GM23338 (cell line): Measurements from ENCODE around the gene WBP2. TPM values are rescaled to one million over a fixed set of nuclear protein-coding genes. Genes with fewer than 3 reads are reported as not detected.

Experiments used
- ATAC-seq: fragments of 200-7000 bp; cut with Tn5 transposase; 3 replicates; pipeline ENCODE4 v1.9.1; 2020
- DNase-seq: peaks from one replicate; pipeline ENCODE4 v3.0.0-alpha.2; 2015; ENCODE audit warnings: low spot score
- H2AFZ ChIP-seq: fragments of 200-600 bp; sonication (generic); 2 replicates; pipeline ENCODE4 v1.8.0; 2016; ENCODE audit warnings: antibody characterized with exemption, mild to moderate bottlenecking, moderate library complexity
- H3F3A ChIP-seq: fragments of 200-600 bp; sonication (generic); replicated peaks from 2 replicates; pipeline ENCODE4 v1.8.0; 2017; ENCODE audit warnings: antibody characterized with exemption, mixed run types, low read depth
- H3K27ac ChIP-seq: fragments of 200-600 bp; sonication (generic); 2 replicates; pipeline ENCODE4 v1.6.1; 2016; ENCODE audit warnings: low read depth
- H3K27me3 ChIP-seq: fragments of 200-600 bp; sonication (generic); 2 replicates; pipeline ENCODE4 v1.8.0; 2016; ENCODE audit warnings: mild to moderate bottlenecking, mixed run types, moderate library complexity; ENCODE audit not compliant: insufficient read depth
- H3K36me3 ChIP-seq: fragments of 200-600 bp; sonication (generic); 2 replicates; pipeline ENCODE4 v1.8.0; 2016; ENCODE audit warnings: mild to moderate bottlenecking; ENCODE audit not compliant: insufficient read depth
- H3K4me1 ChIP-seq: fragments of 200-600 bp; sonication (generic); 2 replicates; pipeline ENCODE4 v1.8.0; 2016; ENCODE audit warnings: mild to moderate bottlenecking, moderate library complexity; ENCODE audit not compliant: insufficient read depth
- H3K4me2 ChIP-seq: fragments of 200-600 bp; sonication (generic); 2 replicates; pipeline ENCODE4 v1.7.1; 2017; ENCODE audit warnings: mixed run types
- H3K4me3 ChIP-seq: fragments of 200-600 bp; sonication (generic); 2 replicates; pipeline ENCODE4 v1.6.1; 2016; ENCODE audit warnings: mixed run types
- H3K79me2 ChIP-seq: fragments of 200-600 bp; sonication (generic); replicated peaks from 2 replicates; pipeline ENCODE4 v1.8.0; 2017; ENCODE audit warnings: mild to moderate bottlenecking; ENCODE audit not compliant: insufficient read depth
- H3K9me2 ChIP-seq: fragments of 200-600 bp; sonication (generic); 2 replicates; pipeline ENCODE4 v1.8.0; 2017; ENCODE audit not compliant: insufficient read depth
- H4K20me1 ChIP-seq: fragments of 200-600 bp; sonication (generic); replicated peaks from 2 replicates; pipeline ENCODE4 v1.8.0; 2017; ENCODE audit warnings: mild to moderate bottlenecking; ENCODE audit not compliant: insufficient read depth
- H3K27ac Mint-ChIP-seq: 2 replicates; pipeline ENCODE4 v1.8.0; 2020; ENCODE audit warnings: inconsistent platforms, mild to moderate bottlenecking, moderate library complexity, mixed read lengths
- H3K27me3 Mint-ChIP-seq: 3 replicates; pipeline ENCODE4 v1.8.0; 2022; ENCODE audit warnings: low read depth, mild to moderate bottlenecking, moderate library complexity, mixed read lengths, inconsistent platforms; ENCODE audit not compliant: insufficient read depth, poor library complexity
- H3K36me3 Mint-ChIP-seq: 3 replicates; pipeline ENCODE4 v1.8.0; 2021; ENCODE audit warnings: low read depth, mild to moderate bottlenecking, inconsistent platforms, moderate library complexity, mixed read lengths
- H3K4me1 Mint-ChIP-seq: 3 replicates; pipeline ENCODE4 v1.8.0; 2020; ENCODE audit warnings: mild to moderate bottlenecking, inconsistent platforms, mixed read lengths
- H3K4me3 Mint-ChIP-seq: 3 replicates; pipeline ENCODE4 v1.8.0; 2021; ENCODE audit warnings: moderate library complexity, mild to moderate bottlenecking, inconsistent platforms, mixed read lengths
- H3K9me3 Mint-ChIP-seq: 3 replicates; pipeline ENCODE4 v1.8.0; 2020; ENCODE audit warnings: moderate library complexity, mild to moderate bottlenecking, inconsistent platforms, mixed read lengths
- CREB1 ChIP-seq: fragments of 250-450 bp; sonication (Bioruptor Pico); IDR thresholded peaks from 2 replicates; pipeline ENCODE4 v1.5.0; 2020; ENCODE audit warnings: low read depth, mild to moderate bottlenecking, moderate library complexity
- EZH2 ChIP-seq: fragments of 200-600 bp; sonication (generic); IDR thresholded peaks from one replicate; pipeline ENCODE4 v1.8.0; 2017; ENCODE audit warnings: antibody characterized with exemption, mild to moderate bottlenecking, low read depth; ENCODE audit not compliant: unreplicated experiment
- NANOG ChIP-seq: IDR thresholded peaks from 2 replicates; pipeline ENCODE4 v1.6.1; 2016; ENCODE audit warnings: antibody characterized with exemption, borderline replicate concordance
- POLR2AphosphoS5 ChIP-seq: IDR thresholded peaks from 2 replicates; pipeline ENCODE4 v1.6.1; 2016; ENCODE audit warnings: antibody characterized with exemption, low read depth
- STAT1 ChIP-seq: IDR thresholded peaks from one replicate; pipeline ENCODE4 v1.6.1; 2016; ENCODE audit warnings: antibody characterized with exemption; ENCODE audit not compliant: unreplicated experiment
- ZNF114 ChIP-seq: fragments of 250-450 bp; sonication (Bioruptor Pico); IDR thresholded peaks from 2 replicates; pipeline ENCODE4 v1.5.0; 2020; ENCODE audit warnings: mild to moderate bottlenecking, moderate library complexity
- ZNF331 ChIP-seq: fragments of 250-450 bp; sonication (Bioruptor Pico); IDR thresholded peaks from 2 replicates; pipeline ENCODE4 v1.5.0; 2020; ENCODE audit warnings: low read depth, mild to moderate bottlenecking, moderate library complexity
- polyA plus RNA-seq: library from polyadenylated mRNA; unstranded; fragments of >200 nt; fragmentation: Nextera tagmentation; extraction: Ambion mirVana; gene quantifications from 2 replicates; pipeline ENCODE4 v1.2.1, GENCODE V29; 2016
- total RNA-seq: library from RNA; depleted of rRNA; stranded (reverse); fragments of >200 nt; shearing (Covaris generic); gene quantifications from 2 replicates; pipeline ENCODE4 v1.2.3, GENCODE V29; 2014
- TF ChIP-seq, protein P1 (sequence below): IDR thresholded peaks from 2 replicates; pipeline ENCODE4 v1.6.1; 2016; ENCODE audit warnings: antibody characterized with exemption
- TF ChIP-seq, protein P2 (sequence below): fragments of 250-450 bp; sonication (Bioruptor Pico); IDR thresholded peaks from 2 replicates; pipeline ENCODE4 v1.5.0; 2020; ENCODE audit warnings: mild to moderate bottlenecking, moderate library complexity

WBP2 gene
- total and polyA plus RNA-seq, 2 experiments from 2014 or later = 36.2 to 63.5 TPM

DNA sequence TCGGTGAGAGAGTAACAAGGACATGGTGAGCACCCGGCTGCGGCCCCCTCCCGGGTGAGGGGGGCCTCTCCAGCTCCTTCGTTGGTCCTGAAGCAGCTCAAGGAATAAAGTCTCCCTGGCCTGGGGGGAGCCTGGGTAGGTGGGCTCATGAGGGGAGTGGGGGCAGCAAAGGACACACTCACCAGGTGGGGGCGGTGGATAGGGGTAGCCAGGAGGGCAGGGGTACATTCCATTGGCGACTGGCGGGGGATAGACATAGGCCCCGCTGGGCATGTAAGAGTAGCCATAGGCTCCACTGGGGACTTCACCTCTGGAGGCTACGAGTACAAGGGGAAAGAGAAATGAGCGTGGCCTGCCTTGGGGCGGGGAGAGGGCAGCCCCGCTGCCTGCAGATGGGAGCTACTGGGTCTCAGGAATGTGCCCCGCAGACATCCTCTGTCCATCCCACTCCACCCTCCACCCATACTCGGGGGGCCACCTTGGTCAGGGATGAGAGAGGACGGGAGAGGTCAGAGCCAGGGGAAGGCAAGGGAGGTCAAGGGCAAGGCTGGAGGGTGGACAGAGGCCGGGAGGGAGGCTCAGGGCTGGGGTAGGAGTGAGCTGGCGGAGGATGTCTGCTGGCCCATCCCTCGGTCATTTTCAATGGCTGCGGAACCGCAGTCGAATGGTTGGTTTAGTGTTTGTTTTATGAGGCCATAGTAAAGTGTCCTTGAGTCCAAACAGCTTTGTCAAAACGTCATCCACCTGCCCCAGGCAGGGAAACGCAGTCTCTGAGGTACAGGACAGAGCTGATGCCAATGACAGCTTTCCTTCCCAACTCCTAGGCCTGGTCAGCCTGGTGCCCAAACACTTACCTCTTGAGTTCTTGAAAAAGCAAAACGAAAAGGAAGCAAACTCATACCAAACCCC lies 7.3 kb downstream of the WBP2 start:
- H3K4me3 Mint-ChIP-seq = no peak overlapping the region
- TF ChIP-seq POLR2AphosphoS5 (no peak), CREB1 (CRISPR knock-in tag) (no peak), ZNF114 (CRISPR knock-in tag) (no peak), NANOG (no peak), STAT1 (no peak), ZNF331 (no peak), EZH2 (no peak)
- TF ChIP-seq, protein P1, sequence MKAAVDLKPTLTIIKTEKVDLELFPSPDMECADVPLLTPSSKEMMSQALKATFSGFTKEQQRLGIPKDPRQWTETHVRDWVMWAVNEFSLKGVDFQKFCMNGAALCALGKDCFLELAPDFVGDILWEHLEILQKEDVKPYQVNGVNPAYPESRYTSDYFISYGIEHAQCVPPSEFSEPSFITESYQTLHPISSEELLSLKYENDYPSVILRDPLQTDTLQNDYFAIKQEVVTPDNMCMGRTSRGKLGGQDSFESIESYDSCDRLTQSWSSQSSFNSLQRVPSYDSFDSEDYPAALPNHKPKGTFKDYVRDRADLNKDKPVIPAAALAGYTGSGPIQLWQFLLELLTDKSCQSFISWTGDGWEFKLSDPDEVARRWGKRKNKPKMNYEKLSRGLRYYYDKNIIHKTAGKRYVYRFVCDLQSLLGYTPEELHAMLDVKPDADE = no peak
- TF ChIP-seq, protein P2, sequence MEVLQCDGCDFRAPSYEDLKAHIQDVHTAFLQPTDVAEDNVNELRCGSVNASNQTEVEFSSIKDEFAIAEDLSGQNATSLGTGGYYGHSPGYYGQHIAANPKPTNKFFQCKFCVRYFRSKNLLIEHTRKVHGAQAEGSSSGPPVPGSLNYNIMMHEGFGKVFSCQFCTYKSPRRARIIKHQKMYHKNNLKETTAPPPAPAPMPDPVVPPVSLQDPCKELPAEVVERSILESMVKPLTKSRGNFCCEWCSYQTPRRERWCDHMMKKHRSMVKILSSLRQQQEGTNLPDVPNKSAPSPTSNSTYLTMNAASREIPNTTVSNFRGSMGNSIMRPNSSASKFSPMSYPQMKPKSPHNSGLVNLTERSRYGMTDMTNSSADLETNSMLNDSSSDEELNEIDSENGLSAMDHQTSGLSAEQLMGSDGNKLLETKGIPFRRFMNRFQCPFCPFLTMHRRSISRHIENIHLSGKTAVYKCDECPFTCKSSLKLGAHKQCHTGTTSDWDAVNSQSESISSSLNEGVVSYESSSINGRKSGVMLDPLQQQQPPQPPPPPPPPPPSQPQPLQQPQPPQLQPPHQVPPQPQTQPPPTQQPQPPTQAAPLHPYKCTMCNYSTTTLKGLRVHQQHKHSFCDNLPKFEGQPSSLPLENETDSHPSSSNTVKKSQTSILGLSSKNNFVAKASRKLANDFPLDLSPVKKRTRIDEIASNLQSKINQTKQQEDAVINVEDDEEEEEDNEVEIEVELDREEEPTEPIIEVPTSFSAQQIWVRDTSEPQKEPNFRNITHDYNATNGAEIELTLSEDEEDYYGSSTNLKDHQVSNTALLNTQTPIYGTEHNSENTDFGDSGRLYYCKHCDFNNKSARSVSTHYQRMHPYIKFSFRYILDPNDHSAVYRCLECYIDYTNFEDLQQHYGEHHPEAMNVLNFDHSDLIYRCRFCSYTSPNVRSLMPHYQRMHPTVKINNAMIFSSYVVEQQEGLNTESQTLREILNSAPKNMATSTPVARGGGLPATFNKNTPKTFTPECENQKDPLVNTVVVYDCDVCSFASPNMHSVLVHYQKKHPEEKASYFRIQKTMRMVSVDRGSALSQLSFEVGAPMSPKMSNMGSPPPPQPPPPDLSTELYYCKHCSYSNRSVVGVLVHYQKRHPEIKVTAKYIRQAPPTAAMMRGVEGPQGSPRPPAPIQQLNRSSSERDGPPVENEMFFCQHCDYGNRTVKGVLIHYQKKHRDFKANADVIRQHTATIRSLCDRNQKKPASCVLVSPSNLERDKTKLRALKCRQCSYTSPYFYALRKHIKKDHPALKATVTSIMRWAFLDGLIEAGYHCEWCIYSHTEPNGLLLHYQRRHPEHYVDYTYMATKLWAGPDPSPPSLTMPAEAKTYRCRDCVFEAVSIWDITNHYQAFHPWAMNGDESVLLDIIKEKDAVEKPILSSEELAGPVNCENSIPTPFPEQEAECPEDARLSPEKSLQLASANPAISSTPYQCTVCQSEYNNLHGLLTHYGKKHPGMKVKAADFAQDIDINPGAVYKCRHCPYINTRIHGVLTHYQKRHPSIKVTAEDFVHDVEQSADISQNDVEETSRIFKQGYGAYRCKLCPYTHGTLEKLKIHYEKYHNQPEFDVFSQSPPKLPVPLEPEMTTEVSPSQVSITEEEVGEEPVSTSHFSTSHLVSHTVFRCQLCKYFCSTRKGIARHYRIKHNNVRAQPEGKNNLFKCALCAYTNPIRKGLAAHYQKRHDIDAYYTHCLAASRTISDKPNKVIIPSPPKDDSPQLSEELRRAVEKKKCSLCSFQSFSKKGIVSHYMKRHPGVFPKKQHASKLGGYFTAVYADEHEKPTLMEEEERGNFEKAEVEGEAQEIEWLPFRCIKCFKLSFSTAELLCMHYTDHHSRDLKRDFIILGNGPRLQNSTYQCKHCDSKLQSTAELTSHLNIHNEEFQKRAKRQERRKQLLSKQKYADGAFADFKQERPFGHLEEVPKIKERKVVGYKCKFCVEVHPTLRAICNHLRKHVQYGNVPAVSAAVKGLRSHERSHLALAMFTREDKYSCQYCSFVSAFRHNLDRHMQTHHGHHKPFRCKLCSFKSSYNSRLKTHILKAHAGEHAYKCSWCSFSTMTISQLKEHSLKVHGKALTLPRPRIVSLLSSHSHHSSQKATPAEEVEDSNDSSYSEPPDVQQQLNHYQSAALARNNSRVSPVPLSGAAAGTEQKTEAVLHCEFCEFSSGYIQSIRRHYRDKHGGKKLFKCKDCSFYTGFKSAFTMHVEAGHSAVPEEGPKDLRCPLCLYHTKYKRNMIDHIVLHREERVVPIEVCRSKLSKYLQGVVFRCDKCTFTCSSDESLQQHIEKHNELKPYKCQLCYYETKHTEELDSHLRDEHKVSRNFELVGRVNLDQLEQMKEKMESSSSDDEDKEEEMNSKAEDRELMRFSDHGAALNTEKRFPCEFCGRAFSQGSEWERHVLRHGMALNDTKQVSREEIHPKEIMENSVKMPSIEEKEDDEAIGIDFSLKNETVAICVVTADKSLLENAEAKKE (CRISPR knock-in tag) = no peak

More for the DNA sequence above, 7.3 kb downstream of the WBP2 start:
- DNase-seq (no peak), ATAC-seq (no peak)
- Histone ChIP-seq H3K4me2 (no peak overlapping the region), H2AFZ (no peak overlapping the region), H3F3A (peaks cover 17% of the 10 kb centered on the region; the same call in 1 of the 2 replicates), H3K4me3 (no peak overlapping the region), H3K9me2 (no peaks in the 10 kb centered on the region), H3K27me3 (no peaks in the 10 kb centered on the region), H3K79me2 (0 out of 2 replicates have a peak, but pooled peaks cover 3% of the 10 kb centered on the region), H3K36me3 (peaks cover 15% of the 10 kb centered on the region; the same call in 1 of the 2 replicates), H3K27ac (no peak overlapping the region; the same call in 1 of the 2 replicates), H3K4me1 (peaks cover 10% of the 10 kb centered on the region), H4K20me1 (0 out of 2 replicates have a peak, but pooled peaks cover 3% of the 10 kb centered on the region)
- H3K4me1 Mint-ChIP-seq = peaks cover 14% of the 10 kb centered on the region
- peaks cover 57% of the 10 kb centered on the region for H3K36me3 Mint-ChIP-seq
- peaks cover 12% of the 10 kb centered on the region for H3K27me3 Mint-ChIP-seq
- H3K27ac Mint-ChIP-seq = peak overlapping the region; percentile 90; the same call in 1 of the 2 replicates
- H3K9me3 Mint-ChIP-seq = no peaks in the 10 kb centered on the region
